HG02610 (cell line): ENCODE data around the gene GIMAP8.
"Not testable (repeated sequence)": the region's sequence is repeated elsewhere in the genome, so short reads cannot be mapped to it uniquely, and the experiment has no call there.

Experiments used
- ATAC-seq: cut with Tn5 transposase; IDR thresholded peaks from one replicate; pipeline ENCODE4 v1.9.1; 2021; ENCODE audit warnings: mild to moderate bottlenecking, moderate library complexity; ENCODE audit not compliant: unreplicated experiment

GIMAP8 gene

GRCh38 chr7:150434240-150434639 lies 16.2 kb upstream of the GIMAP8 start:
- ATAC-seq: no peak

GRCh38 chr7:150435047-150435389 lies 15.4 kb upstream of the GIMAP8 start:
- ATAC-seq: no peak

GRCh38 chr7:150435390-150436073 lies 14.9 kb upstream of the GIMAP8 start:
- peak; percentile 84 for ATAC-seq

- no peak for ATAC-seq
These were observed 10.5 kb upstream of the GIMAP8 start for GRCh38 chr7:150439967-150440366.

- no peak for ATAC-seq
These were observed 8.9 kb upstream of the GIMAP8 start for GRCh38 chr7:150441524-150441923.

GRCh38 chr7:150442811-150443210 lies 7.6 kb upstream of the GIMAP8 start:
- no peak for ATAC-seq

GRCh38 chr7:150443793-150444540 lies 6.5 kb upstream of the GIMAP8 start:
- no peak for ATAC-seq

- ATAC-seq: no peak
These were observed 5.6 kb upstream of the GIMAP8 start for GRCh38 chr7:150444674-150445365.

- no peak for ATAC-seq
These were observed 4.0 kb upstream of the GIMAP8 start for GRCh38 chr7:150446288-150446938.

GRCh38 chr7:150447966-150448788 lies 2.3 kb upstream of the GIMAP8 start:
- ATAC-seq: no peak

GRCh38 chr7:150448789-150449147 lies 1.7 kb upstream of the GIMAP8 start:
- ATAC-seq: peak; percentile 38

GRCh38 chr7:150449206-150449952 lies 1.1 kb upstream of the GIMAP8 start:
- ATAC-seq: no peak

GRCh38 chr7:150451097-150451793 lies 815 bp downstream of the GIMAP8 start:
- peak; percentile 51 for ATAC-seq

- no peak for ATAC-seq
These were observed 1.5 kb downstream of the GIMAP8 start for GRCh38 chr7:150451833-150452461.

- no peak for ATAC-seq
These were observed 2.8 kb downstream of the GIMAP8 start for GRCh38 chr7:150453181-150453580.

- ATAC-seq: no peak
These were observed 3.5 kb downstream of the GIMAP8 start for GRCh38 chr7:150453892-150454291.

- ATAC-seq: not testable (repeated sequence)
These were observed 6.6 kb downstream of the GIMAP8 start for GRCh38 chr7:150457064-150457463.

GRCh38 chr7:150458235-150458634 lies 7.8 kb downstream of the GIMAP8 start:
- no peak for ATAC-seq

GRCh38 chr7:150458756-150459155 lies 8.3 kb downstream of the GIMAP8 start:
- ATAC-seq: no peak
